Measurements from ENCODE around the gene CEP97.
"Not testable (repeated sequence)": the region's sequence is repeated elsewhere in the genome, so short reads cannot be mapped to it uniquely, and the experiment has no call there.

The CEP97 gene

DNA sequence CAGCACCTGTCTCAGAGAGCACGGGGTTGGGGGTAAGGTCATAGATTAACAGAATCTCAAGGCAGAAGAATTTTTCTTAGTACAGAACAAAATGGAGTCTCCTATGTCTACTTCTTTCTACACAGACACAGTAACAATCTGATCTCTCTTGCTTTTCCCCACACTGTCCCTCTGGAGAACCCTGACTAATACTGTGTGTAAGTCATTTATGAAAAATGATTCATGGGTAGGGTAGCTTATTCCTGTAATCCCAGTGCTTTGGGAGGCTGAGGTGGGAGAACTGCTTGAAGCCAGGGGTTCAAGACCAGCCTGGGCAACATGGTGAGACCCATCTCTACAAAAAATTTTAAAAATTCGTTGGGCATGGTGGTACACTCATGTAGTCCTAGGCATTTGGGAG, 19.8 kb upstream of the CEP97 start:
- H3K27me3 ChIP-seq (ENCODE audit: control insufficient read depth in 1 of 2, insufficient read depth in 2 of 2, low read length in 2 of 2); H3K9me3 ChIP-seq (ENCODE audit: control insufficient read depth in 2 of 2, low read length in 2 of 2); H3K36me3 ChIP-seq (ENCODE audit: control insufficient read depth in 2 of 2, insufficient read depth in 2 of 2, low read length in 2 of 2); H3K4me1 ChIP-seq (ENCODE audit: control insufficient read depth, insufficient read depth, low read length); H3K9ac ChIP-seq (ENCODE audit: low read length in 2 of 2); H3K4me3 ChIP-seq (ENCODE audit: low read length in 2 of 2); H3K27ac ChIP-seq (ENCODE audit: low read length): not testable (repeated sequence)

GRCh38 chr3:101709126-101709525, 15.3 kb upstream of the CEP97 start:
- H3K27me3 ChIP-seq (ENCODE audit: control insufficient read depth in 1 of 2, insufficient read depth in 2 of 2, low read length in 2 of 2), result no peaks in the 10 kb centered on the region
- no peaks in the 10 kb centered on the region for H3K36me3 ChIP-seq (ENCODE audit: control insufficient read depth in 2 of 2, insufficient read depth in 2 of 2, low read length in 2 of 2)
- H3K9ac ChIP-seq (ENCODE audit: low read length in 2 of 2), result no peak overlapping the region
- H3K4me3 ChIP-seq (ENCODE audit: low read length in 2 of 2), result no peak overlapping the region
- no peaks in the 10 kb centered on the region for H3K9me3 ChIP-seq (ENCODE audit: control insufficient read depth in 2 of 2, low read length in 2 of 2)
- no peaks in the 10 kb centered on the region for H3K4me1 ChIP-seq (ENCODE audit: control insufficient read depth, insufficient read depth, low read length)
- no peak overlapping the region for H3K27ac ChIP-seq (ENCODE audit: low read length)

- H3K9ac ChIP-seq (ENCODE audit: low read length in 2 of 2), result no peak overlapping the region
- H3K9me3 ChIP-seq (ENCODE audit: control insufficient read depth in 2 of 2, low read length in 2 of 2), result no peaks in the 10 kb centered on the region
- no peaks in the 10 kb centered on the region for H3K36me3 ChIP-seq (ENCODE audit: control insufficient read depth in 2 of 2, insufficient read depth in 2 of 2, low read length in 2 of 2)
- H3K27ac ChIP-seq (ENCODE audit: low read length), result no peak overlapping the region
- H3K27me3 ChIP-seq (ENCODE audit: control insufficient read depth in 1 of 2, insufficient read depth in 2 of 2, low read length in 2 of 2), result peaks cover 2 to 4% of the 10 kb centered on the region in 2 donors
- no peak overlapping the region for H3K4me3 ChIP-seq (ENCODE audit: low read length in 2 of 2)
- H3K4me1 ChIP-seq (ENCODE audit: control insufficient read depth, insufficient read depth, low read length), result no peaks in the 10 kb centered on the region
These were observed 6.0 kb upstream of the CEP97 start for GRCh38 chr3:101718455-101718854.

GRCh38 chr3:101719604-101720185, 4.7 kb upstream of the CEP97 start:
- Histone ChIP-seq H3K4me3 (ENCODE audit: low read length in 2 of 2) (no peak overlapping the region), H3K36me3 (ENCODE audit: control insufficient read depth in 2 of 2, insufficient read depth in 2 of 2, low read length in 2 of 2) (no peaks in the 10 kb centered on the region), H3K9ac (ENCODE audit: low read length in 2 of 2) (no peak overlapping the region), H3K27me3 (ENCODE audit: control insufficient read depth in 1 of 2, insufficient read depth in 2 of 2, low read length in 2 of 2) (peaks cover 2 to 4% of the 10 kb centered on the region in 2 donors), H3K4me1 (ENCODE audit: control insufficient read depth, insufficient read depth, low read length) (no peaks in the 10 kb centered on the region), H3K27ac (ENCODE audit: low read length) (no peak overlapping the region), H3K9me3 (ENCODE audit: control insufficient read depth in 2 of 2, low read length in 2 of 2) (no peaks in the 10 kb centered on the region)

DNA sequence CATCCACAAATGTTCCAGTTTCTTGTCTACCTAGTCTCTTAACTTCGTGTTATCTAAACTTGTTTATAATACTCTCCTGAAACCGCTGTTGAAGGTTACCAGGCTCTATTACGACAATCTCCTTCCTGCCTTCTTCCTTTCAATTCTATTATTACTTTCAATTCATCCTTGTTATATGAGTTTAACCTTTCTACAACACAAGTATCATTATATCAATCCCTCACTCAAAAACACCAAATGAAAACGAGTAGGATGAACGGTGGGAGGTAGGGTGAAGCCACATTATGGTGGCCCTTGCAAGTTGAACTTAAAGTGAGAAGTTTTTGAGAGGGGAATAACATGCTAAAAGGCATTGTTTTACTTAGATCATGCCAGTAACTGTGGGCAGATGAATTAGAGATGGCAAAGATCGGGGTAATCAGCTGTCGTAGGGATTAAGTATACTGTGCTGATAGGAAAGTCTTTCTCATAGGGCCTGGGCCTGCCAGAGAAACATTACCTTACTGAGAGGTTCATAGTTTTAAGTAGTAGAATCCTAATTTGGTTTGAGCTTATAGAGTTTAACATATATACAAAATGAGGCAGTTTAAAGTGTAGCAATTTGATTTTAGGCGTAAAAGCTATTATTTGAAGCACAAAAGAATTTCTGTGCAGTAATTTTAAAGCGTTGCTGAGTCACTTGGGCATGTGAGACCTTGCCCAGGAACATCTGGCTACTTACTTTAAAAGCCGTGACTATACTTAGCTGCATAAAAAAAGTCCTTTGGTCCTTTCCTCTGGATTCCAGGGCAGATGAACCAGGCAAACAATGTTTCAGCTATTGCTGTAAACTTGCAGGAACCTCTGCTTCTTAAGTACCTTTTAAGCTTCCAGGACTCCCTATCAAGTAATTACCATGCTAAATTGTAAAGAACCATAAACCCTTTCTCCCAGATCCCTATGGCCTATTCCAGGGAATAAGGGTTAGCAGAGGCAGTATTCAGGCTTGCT, 3.3 kb upstream of the CEP97 start:
- Histone ChIP-seq H3K4me1 (ENCODE audit: control insufficient read depth, insufficient read depth, low read length) (peaks cover 2% of the 10 kb centered on the region), H3K4me3 (ENCODE audit: low read length in 2 of 2) (no peak overlapping the region), H3K27ac (ENCODE audit: low read length) (no peak overlapping the region), H3K27me3 (ENCODE audit: control insufficient read depth in 1 of 2, insufficient read depth in 2 of 2, low read length in 2 of 2) (no peaks in the 10 kb centered on the region), H3K9me3 (ENCODE audit: control insufficient read depth in 2 of 2, low read length in 2 of 2) (no peaks in the 10 kb centered on the region), H3K36me3 (ENCODE audit: control insufficient read depth in 2 of 2, insufficient read depth in 2 of 2, low read length in 2 of 2) (no peaks in the 10 kb centered on the region), H3K9ac (ENCODE audit: low read length in 2 of 2) (no peak overlapping the region)

DNA sequence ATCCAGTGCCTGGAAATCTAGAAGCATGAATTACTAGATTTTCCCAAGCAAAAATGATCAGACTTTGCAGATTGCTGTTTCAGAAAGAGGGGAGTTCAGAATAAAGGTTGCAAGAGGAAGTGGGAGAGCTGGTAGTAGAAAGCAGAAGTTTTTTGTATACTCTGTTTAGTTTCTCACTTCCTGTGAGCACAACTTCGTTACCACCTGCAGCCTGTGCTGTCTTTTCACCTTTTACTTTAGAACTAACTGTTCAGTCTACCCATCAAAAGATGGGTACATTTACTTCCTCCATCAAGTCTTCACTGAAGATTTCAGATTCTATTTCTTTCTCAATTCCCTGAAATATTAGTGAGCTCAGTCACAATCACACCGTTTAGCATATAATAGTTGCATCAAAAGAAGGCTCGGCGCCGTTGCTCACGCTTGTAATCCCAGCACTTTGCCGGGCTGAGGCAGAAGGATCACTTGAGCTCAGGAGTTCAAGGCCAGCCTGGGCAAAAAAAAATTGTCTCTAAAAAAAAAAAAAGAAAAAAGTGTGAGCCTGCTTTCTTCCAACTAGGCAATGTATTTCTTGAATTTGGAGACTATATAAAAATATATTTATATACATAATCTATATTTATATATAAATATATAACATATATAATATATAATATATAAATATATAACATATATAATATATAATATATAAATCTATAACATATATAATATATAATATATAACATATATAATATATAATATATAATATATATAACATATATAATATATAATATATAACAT, 1.8 kb upstream of the CEP97 start:
- Histone ChIP-seq H3K4me3 (ENCODE audit: low read length in 2 of 2) (no peak overlapping the region), H3K9ac (ENCODE audit: low read length in 2 of 2) (no peak overlapping the region), H3K36me3 (ENCODE audit: control insufficient read depth in 2 of 2, insufficient read depth in 2 of 2, low read length in 2 of 2) (no peaks in the 10 kb centered on the region), H3K9me3 (ENCODE audit: control insufficient read depth in 2 of 2, low read length in 2 of 2) (no peaks in the 10 kb centered on the region), H3K4me1 (ENCODE audit: control insufficient read depth, insufficient read depth, low read length) (peaks cover 2% of the 10 kb centered on the region), H3K27ac (ENCODE audit: low read length) (no peak overlapping the region), H3K27me3 (ENCODE audit: control insufficient read depth in 1 of 2, insufficient read depth in 2 of 2, low read length in 2 of 2) (no peaks in the 10 kb centered on the region)

DNA sequence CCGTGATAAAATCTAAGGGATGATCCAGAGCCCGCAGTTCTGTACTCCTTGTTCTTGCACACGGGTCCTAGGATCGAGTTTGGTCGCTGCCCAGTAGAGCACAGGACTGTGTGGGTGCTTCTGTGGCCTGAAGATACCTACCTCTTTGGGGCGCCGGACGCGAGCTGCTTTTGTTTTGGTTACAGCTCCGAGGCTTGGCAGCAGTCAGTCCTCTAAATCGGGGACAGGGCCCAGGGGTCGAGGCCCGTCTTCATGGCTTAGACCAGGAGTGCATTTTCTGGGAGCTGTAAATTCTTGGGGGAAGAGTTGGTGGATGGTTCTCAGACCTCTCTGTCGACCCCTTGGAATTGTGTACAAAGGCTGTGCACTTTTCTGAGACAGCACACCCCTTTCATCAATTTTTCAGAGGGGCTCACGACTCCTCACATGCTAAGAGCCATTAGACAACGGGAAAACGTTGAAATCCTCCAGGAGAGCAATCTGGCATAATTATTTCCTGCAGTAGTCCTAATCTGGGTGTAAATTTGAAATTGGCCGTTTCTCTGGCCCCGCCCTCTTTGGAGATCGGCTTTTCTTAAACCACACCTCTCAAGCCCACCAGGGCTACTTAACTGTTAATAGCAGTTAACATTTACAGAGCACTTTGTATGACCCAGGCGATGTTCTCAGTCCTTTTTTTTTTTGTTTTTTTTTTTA, 928 bp downstream of the CEP97 start:
- H3K4me3 ChIP-seq (ENCODE audit: low read length in 2 of 2), result peak overlapping the region; percentile 93 to 96
- peaks cover 2% of the 10 kb centered on the region for H3K4me1 ChIP-seq (ENCODE audit: control insufficient read depth, insufficient read depth, low read length)
- no peaks in the 10 kb centered on the region for H3K9me3 ChIP-seq (ENCODE audit: control insufficient read depth in 2 of 2, low read length in 2 of 2)
- H3K36me3 ChIP-seq (ENCODE audit: control insufficient read depth in 2 of 2, insufficient read depth in 2 of 2, low read length in 2 of 2), result peaks cover 0 to 2% of the 10 kb centered on the region in 2 donors
- H3K9ac ChIP-seq (ENCODE audit: low read length in 2 of 2), result peak overlapping the region; percentile 73 to 81
- peak overlapping the region; percentile 46 for H3K27ac ChIP-seq (ENCODE audit: low read length)
- no peaks in the 10 kb centered on the region for H3K27me3 ChIP-seq (ENCODE audit: control insufficient read depth in 1 of 2, insufficient read depth in 2 of 2, low read length in 2 of 2)

DNA sequence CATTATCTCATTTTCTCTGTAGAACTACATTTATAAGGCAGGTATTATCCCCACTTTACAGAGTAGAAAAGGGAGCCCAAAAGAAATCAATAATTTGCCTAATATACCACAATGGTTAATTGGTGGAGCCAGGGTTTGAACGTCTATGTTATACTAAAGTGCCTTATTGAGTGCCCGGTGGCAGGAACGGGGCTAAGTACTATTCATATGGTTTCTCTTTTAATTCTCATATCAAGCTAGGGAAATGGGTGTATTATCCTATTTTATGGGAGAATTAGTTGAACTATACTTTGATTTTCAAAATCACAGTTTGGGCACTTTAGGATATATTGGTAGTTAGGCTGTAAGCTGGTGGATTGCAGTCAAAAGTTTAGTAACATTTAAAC, 1.5 kb downstream of the CEP97 start:
- no peaks in the 10 kb centered on the region for H3K27me3 ChIP-seq (ENCODE audit: control insufficient read depth in 1 of 2, insufficient read depth in 2 of 2, low read length in 2 of 2)
- H3K4me1 ChIP-seq (ENCODE audit: control insufficient read depth, insufficient read depth, low read length), result peaks cover 2% of the 10 kb centered on the region
- peak overlapping the region; percentile 93 to 96 for H3K4me3 ChIP-seq (ENCODE audit: low read length in 2 of 2)
- H3K9me3 ChIP-seq (ENCODE audit: control insufficient read depth in 2 of 2, low read length in 2 of 2), result no peaks in the 10 kb centered on the region
- H3K36me3 ChIP-seq (ENCODE audit: control insufficient read depth in 2 of 2, insufficient read depth in 2 of 2, low read length in 2 of 2), result peaks cover 0 to 2% of the 10 kb centered on the region in 2 donors
- peak overlapping the region; percentile 2 to 73 for H3K9ac ChIP-seq (ENCODE audit: low read length in 2 of 2)
- no peak overlapping the region for H3K27ac ChIP-seq (ENCODE audit: low read length)

DNA sequence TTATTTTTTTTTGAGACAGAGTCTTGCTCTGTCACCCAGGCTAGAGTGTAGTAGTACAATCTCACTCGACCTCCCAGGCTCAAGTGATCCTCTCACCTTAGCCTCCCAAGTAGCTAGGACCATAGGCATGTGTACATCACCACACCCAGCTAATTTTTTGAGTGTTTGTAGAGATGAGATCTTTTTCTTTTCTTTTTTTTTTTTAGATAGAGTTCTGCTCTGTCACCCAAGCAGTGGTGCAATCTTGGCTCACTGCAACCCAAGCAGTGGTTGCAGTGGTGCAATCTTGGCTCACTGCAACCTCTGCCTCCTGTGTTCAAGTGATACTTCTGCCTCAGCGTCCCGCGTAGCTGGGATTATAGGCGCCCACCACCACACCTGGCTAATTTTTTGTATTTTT, 5.2 kb downstream of the CEP97 start:
- no peak overlapping the region for H3K9ac ChIP-seq (ENCODE audit: low read length in 2 of 2)
- no peaks in the 10 kb centered on the region for H3K27me3 ChIP-seq (ENCODE audit: control insufficient read depth in 1 of 2, insufficient read depth in 2 of 2, low read length in 2 of 2)
- peaks cover 2% of the 10 kb centered on the region for H3K4me1 ChIP-seq (ENCODE audit: control insufficient read depth, insufficient read depth, low read length)
- peaks cover 10 to 18% of the 10 kb centered on the region in 2 donors for H3K36me3 ChIP-seq (ENCODE audit: control insufficient read depth in 2 of 2, insufficient read depth in 2 of 2, low read length in 2 of 2)
- H3K4me3 ChIP-seq (ENCODE audit: low read length in 2 of 2), result no peak overlapping the region
- H3K27ac ChIP-seq (ENCODE audit: low read length), result no peak overlapping the region
- no peaks in the 10 kb centered on the region for H3K9me3 ChIP-seq (ENCODE audit: control insufficient read depth in 2 of 2, low read length in 2 of 2)

- Histone ChIP-seq H3K9ac (ENCODE audit: low read length in 2 of 2) (no peak overlapping the region), H3K36me3 (ENCODE audit: control insufficient read depth in 2 of 2, insufficient read depth in 2 of 2, low read length in 2 of 2) (peaks cover 16 to 22% of the 10 kb centered on the region in 2 donors), H3K27ac (ENCODE audit: low read length) (no peak overlapping the region), H3K27me3 (ENCODE audit: control insufficient read depth in 1 of 2, insufficient read depth in 2 of 2, low read length in 2 of 2) (no peaks in the 10 kb centered on the region), H3K4me1 (ENCODE audit: control insufficient read depth, insufficient read depth, low read length) (no peaks in the 10 kb centered on the region), H3K4me3 (ENCODE audit: low read length in 2 of 2) (no peak overlapping the region), H3K9me3 (ENCODE audit: control insufficient read depth in 2 of 2, low read length in 2 of 2) (no peaks in the 10 kb centered on the region)
These were observed 6.4 kb downstream of the CEP97 start for GRCh38 chr3:101730839-101731238.

Measured in stomach smooth muscle (tissue), 2 donors.